Activated CD8-positive, alpha-beta T cell treated with anti-CD3 and anti-CD28 coated beads for 36 hours (primary cell): ENCODE data around the gene C14orf180. TPM values are rescaled to one million over a fixed set of nuclear protein-coding genes. Genes with fewer than 3 reads are reported as not detected.

Source experiments
- ATAC-seq: fragments of 200-7000 bp; cut with Tn5 transposase; one replicate; pipeline ENCODE4 v1.10.0; 2021; ENCODE audit warnings: mild to moderate bottlenecking, moderate library complexity
- CTCF ChIA-PET: fragments of 350-600 bp; sonication (Branson Sonifier 250); formaldehyde crosslinking; loops from one replicate; lab custom pipeline; 2021; ENCODE audit warnings: antibody characterized with exemption; lab: Charles Lee
- POLR2A ChIA-PET: fragments of 350-600 bp; sonication (Branson Sonifier 250); formaldehyde crosslinking; loops from one replicate; lab custom pipeline; 2021; ENCODE audit warnings: antibody characterized with exemption; lab: Charles Lee
- DNase-seq: peaks from one replicate; pipeline ENCODE4 v3.0.0-alpha.2; 2020
- H3K27ac Mint-ChIP-seq: one replicate; pipeline ENCODE4 v1.8.0; 2021; ENCODE audit warnings: mild to moderate bottlenecking, mixed read lengths
- H3K27me3 Mint-ChIP-seq: one replicate; pipeline ENCODE4 v1.8.0; 2021; ENCODE audit warnings: mixed read lengths
- H3K36me3 Mint-ChIP-seq: one replicate; pipeline ENCODE4 v1.8.0; 2021; ENCODE audit warnings: low read depth, mixed read lengths
- H3K4me1 Mint-ChIP-seq: one replicate; pipeline ENCODE4 v1.8.0; 2021; ENCODE audit warnings: low read depth, mixed read lengths
- H3K4me3 Mint-ChIP-seq: one replicate; pipeline ENCODE4 v1.8.0; 2021; ENCODE audit warnings: mild to moderate bottlenecking, moderate library complexity, mixed read lengths
- H3K9me3 Mint-ChIP-seq: one replicate; pipeline ENCODE4 v1.8.0; 2021; ENCODE audit warnings: mixed read lengths
- intact Hi-C: fragments of 100-400 bp; cut with micrococcal nuclease; formaldehyde crosslinking; loops from one replicate; pipeline ENCODE4 v1.10.0; 2022
- total RNA-seq, 2 experiments: library from RNA; stranded (reverse); gene quantifications; one replicate each; pipeline ENCODE4 v1.2.3, GENCODE V29; 2021
- TF ChIP-seq, protein P1 (sequence below): fragments of 200-600 bp; IDR thresholded peaks from one replicate; pipeline ENCODE4 v1.8.0; 2022; ENCODE audit warnings: antibody characterized with exemption, mild to moderate bottlenecking

C14orf180 gene
- total RNA-seq, 2 experiments from 2014 or later = not detected

DNA sequence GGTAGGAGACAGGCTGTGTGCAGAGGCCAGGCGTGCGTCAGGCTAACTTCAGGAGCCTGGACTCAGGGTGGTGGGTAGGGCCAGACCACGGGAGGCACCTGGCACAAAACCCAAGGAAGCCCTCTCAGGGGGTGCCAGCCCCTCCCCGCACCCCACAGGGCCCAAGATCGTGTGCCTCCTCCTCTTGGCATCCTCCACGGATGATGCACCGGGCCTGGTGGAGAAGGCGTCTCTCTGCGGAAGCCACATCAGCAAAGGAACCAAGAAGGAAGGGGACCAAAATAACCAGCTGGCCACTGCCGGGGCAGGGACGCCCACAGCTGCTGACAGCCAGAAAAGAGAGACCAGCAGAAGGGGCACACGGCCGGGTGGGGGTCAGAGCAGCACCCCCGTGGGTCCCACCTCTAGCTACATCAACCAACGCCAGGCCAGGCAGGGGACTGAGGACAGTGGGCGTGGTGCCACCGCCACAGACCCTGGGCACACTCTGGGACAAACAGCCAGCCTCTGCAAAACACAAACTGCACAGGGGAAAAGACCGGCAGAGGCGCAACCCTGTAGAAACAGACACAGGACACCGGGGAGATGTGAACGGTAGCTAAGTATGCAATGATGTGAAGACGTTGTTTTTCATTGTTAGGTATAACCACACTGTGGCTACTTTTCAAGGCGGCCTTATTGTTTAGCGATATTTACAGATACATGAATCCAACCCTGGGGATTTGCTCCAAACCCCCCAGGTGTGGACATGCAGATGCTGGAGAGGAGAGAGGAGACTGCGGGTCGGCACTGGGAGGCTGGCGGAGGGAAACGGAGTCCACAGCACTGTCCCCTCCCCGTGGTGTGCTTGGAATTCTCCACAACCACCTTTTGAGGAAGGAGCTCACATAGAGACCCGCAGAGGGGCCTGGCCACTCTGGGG lies 26.1 kb upstream of the C14orf180 start:
- H3K9me3 Mint-ChIP-seq = no peaks in the 10 kb centered on the region
- H3K36me3 Mint-ChIP-seq = no peaks in the 10 kb centered on the region
- no peak for DNase-seq
- POLR2A ChIA-PET = no interaction called here
- TF ChIP-seq, protein P1, sequence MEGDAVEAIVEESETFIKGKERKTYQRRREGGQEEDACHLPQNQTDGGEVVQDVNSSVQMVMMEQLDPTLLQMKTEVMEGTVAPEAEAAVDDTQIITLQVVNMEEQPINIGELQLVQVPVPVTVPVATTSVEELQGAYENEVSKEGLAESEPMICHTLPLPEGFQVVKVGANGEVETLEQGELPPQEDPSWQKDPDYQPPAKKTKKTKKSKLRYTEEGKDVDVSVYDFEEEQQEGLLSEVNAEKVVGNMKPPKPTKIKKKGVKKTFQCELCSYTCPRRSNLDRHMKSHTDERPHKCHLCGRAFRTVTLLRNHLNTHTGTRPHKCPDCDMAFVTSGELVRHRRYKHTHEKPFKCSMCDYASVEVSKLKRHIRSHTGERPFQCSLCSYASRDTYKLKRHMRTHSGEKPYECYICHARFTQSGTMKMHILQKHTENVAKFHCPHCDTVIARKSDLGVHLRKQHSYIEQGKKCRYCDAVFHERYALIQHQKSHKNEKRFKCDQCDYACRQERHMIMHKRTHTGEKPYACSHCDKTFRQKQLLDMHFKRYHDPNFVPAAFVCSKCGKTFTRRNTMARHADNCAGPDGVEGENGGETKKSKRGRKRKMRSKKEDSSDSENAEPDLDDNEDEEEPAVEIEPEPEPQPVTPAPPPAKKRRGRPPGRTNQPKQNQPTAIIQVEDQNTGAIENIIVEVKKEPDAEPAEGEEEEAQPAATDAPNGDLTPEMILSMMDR = no peak
- no peak overlapping the region for H3K27ac Mint-ChIP-seq
- CTCF ChIA-PET = no interaction called here
- H3K27me3 Mint-ChIP-seq = peaks cover 2% of the 10 kb centered on the region
- H3K4me3 Mint-ChIP-seq = no peak overlapping the region
- intact Hi-C loops = no loop called here
- ATAC-seq = no peak
- no peaks in the 10 kb centered on the region for H3K4me1 Mint-ChIP-seq

DNA sequence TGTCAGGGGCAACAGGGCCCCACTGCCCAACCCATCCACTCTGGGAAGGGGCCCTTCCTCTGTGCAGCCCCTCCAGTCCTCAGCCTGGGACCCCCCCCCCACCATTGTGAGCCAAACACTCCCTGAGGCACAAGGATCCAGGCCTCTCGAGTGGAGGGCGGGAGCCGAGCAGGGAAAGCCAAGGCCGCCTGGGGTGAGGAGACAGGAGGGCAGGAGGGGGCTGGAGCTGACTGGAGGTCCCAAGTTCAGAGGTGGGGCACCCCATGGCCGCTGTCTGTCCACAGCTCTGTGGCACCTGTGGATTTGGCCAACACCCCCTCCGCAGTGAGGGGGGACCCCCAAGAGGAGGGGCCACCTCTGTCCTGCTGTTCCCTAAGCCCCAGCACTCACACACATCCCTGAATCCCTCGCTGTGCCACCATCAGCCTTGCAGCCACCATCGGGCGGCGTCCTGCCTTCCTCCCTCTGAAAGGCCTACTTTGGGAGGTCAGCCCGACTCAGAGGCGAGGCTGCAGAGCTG lies 25.4 kb upstream of the C14orf180 start:
- Mint-ChIP-seq H3K4me1 (no peaks in the 10 kb centered on the region), H3K36me3 (no peaks in the 10 kb centered on the region), H3K27me3 (peaks cover 2% of the 10 kb centered on the region), H3K27ac (no peak overlapping the region), H3K9me3 (no peaks in the 10 kb centered on the region), H3K4me3 (no peak overlapping the region)
- TF ChIP-seq, protein P1 = no peak
- POLR2A ChIA-PET = no interaction called here
- intact Hi-C loops = no loop called here
- DNase-seq = no peak
- ATAC-seq = no peak
- CTCF ChIA-PET = no interaction called here

DNA sequence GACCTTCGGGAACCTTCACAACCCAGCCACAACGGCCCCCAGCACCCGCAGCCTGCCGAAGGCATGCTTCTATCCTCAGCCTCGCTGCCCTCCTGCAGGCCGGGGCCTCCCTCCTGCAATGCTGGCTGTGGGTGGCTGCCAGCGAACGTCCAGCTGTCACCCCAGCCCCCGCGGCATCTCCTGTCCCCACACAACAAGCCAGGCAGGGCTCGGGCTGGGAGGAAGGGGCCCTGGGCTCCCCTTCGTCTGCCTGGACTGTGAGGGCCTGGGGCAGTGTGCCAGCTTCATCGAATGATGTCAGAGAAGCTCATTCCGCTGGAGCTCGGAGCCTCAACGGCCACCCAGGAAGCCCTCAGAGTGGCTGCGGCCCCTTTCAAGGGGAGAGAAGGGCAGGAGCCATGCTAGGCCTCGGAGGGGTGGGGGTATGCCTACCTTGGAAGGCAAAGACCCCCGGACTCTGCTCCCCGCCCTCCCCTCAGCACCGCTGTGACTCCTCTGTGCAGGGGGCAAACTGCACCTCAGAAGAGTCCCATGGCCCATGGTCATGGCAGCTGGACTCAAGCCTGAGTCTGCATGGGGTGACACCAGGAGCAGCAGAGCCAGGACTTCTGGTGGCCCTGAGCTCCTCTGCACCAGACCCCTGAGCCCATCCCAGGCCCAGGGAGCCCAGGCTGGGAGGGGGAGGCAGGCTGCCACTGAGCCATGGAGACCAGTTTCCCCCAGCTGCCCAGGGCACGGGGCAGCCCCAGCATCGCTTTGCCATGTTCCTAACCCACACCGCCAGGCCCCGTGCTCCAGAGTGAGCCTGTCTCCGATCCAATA lies 24.7 kb upstream of the C14orf180 start:
- ChIA-PET POLR2A (no interaction called here), CTCF (no interaction called here)
- Mint-ChIP-seq H3K4me3 (no peak overlapping the region), H3K36me3 (no peaks in the 10 kb centered on the region), H3K4me1 (no peaks in the 10 kb centered on the region), H3K27me3 (no peaks in the 10 kb centered on the region), H3K9me3 (no peaks in the 10 kb centered on the region), H3K27ac (no peak overlapping the region)
- DNase-seq (no peak), ATAC-seq (no peak)
- intact Hi-C loops = no loop called here
- TF ChIP-seq, protein P1 = no peak

DNA sequence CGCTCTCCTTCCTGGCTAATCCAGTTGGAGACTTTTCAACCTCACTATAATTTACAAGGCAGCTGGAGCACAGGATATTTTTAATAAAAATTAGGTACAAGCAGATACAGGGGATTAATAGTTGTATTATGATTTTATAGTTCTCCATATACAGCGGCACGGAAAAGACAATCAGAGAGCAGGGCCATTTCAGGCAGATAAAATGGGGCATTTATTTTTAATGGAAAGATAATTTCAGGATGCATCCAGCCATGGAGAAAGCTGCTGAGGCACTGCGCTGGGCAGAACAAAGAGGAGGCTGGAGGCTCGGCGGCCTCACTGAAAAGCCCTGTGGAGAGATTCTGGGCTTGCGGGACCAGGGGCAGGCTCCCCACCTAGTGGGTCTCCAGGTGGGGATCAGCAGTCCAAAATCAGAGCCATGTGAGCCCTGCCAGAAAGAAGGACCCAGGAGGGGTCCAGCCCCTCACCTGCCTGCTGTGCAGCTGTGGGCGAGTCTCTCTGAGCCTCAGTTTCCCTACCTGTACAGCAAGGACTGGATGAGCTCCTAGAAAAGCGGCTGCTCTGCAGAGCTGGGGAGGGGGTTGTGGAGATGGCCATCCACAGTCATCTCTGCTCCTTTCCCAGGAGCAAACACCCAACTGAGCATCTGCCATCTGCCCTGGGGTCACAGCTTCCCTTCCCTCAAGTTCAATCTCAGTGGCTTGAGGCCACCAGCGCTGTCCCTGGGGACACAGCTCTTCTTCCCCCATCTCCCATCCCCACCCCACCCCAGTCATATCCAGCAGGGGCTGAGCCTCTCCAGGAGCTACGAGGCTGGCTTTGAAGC lies 23.9 kb upstream of the C14orf180 start:
- no peak overlapping the region for H3K27ac Mint-ChIP-seq
- H3K36me3 Mint-ChIP-seq = no peaks in the 10 kb centered on the region
- H3K27me3 Mint-ChIP-seq = no peaks in the 10 kb centered on the region
- intact Hi-C loops = no loop called here
- H3K9me3 Mint-ChIP-seq = no peaks in the 10 kb centered on the region
- no peak overlapping the region for H3K4me3 Mint-ChIP-seq
- DNase-seq = no peak
- POLR2A ChIA-PET = interaction anchor here (0.7 kb wide), 1 partner anchor 11 kb away, joined by 3 read pairs; no protein-coding TSS in a partner anchor
- no peaks in the 10 kb centered on the region for H3K4me1 Mint-ChIP-seq
- CTCF ChIA-PET = no interaction called here
- no peak for ATAC-seq
- TF ChIP-seq, protein P1 = no peak
